Ishikawa (cell line): ENCODE measurements around the gene TXK.

Experiments used
- CEBPB ChIP-seq: IDR thresholded peaks from 2 replicates; pipeline ENCODE4 v1.6.1; 2012
- CREB1 ChIP-seq: IDR thresholded peaks from 2 replicates; pipeline ENCODE4 v1.6.1; 2012; ENCODE audit warnings: low read depth
- EP300 ChIP-seq: IDR thresholded peaks from 2 replicates; pipeline ENCODE4 v1.6.1; 2012; ENCODE audit warnings: borderline replicate concordance
- FOXM1 ChIP-seq: IDR thresholded peaks from 2 replicates; pipeline ENCODE4 v1.6.1; 2012; ENCODE audit warnings: low read depth, borderline replicate concordance
- NFIC ChIP-seq: IDR thresholded peaks from 2 replicates; pipeline ENCODE4 v1.6.1; 2012
- RAD21 ChIP-seq: IDR thresholded peaks from 2 replicates; pipeline ENCODE4 v1.6.1; 2012; ENCODE audit warnings: low read depth
- TAF1 ChIP-seq: IDR thresholded peaks from 2 replicates; pipeline ENCODE4 v1.6.1; 2012; ENCODE audit warnings: low read depth, mild to moderate bottlenecking
- TEAD4 ChIP-seq: IDR thresholded peaks from 2 replicates; pipeline ENCODE4 v1.6.1; 2012
- YY1 ChIP-seq: IDR thresholded peaks from 2 replicates; pipeline ENCODE4 v1.6.1; 2012; ENCODE audit warnings: low read depth
- ZBTB7A ChIP-seq: IDR thresholded peaks from 2 replicates; pipeline ENCODE4 v1.6.1; 2012; ENCODE audit warnings: low read depth
- TF ChIP-seq, protein P1 (sequence below): IDR thresholded peaks from 2 replicates; pipeline ENCODE4 v1.6.1; 2012; ENCODE audit warnings: low read depth, mild to moderate bottlenecking
- TF ChIP-seq, protein P2 (sequence below): IDR thresholded peaks from 2 replicates; pipeline ENCODE4 v1.6.1; 2012
- TF ChIP-seq, protein P3 (sequence below): IDR thresholded peaks from 2 replicates; pipeline ENCODE4 v1.6.1; 2012

DNA sequence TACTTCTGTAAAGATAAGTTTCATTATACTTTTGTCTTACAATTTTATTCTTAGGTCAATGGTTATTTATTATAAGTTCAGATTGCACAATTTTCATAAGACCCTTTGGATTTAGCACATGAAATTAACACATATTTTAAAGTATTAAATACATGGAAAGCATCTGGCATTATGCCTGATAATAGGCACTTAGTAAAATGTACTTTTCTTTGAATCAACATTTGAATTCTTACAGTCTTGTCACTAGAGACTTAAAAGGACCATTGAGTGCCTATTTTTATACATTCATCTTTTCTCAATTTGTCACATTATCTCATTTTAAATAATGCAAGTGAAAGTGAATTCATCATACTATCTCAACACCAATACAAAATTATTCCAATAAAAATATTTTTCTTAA lies 94.5 kb downstream of the TXK start:
- no peak for TF ChIP-seq CEBPB
- TF ChIP-seq TAF1, result no peak
- no peak for TF ChIP-seq RAD21
- TF ChIP-seq EP300, result no peak
- TF ChIP-seq YY1, result no peak
- TF ChIP-seq TEAD4, result no peak
- TF ChIP-seq, protein P1, sequence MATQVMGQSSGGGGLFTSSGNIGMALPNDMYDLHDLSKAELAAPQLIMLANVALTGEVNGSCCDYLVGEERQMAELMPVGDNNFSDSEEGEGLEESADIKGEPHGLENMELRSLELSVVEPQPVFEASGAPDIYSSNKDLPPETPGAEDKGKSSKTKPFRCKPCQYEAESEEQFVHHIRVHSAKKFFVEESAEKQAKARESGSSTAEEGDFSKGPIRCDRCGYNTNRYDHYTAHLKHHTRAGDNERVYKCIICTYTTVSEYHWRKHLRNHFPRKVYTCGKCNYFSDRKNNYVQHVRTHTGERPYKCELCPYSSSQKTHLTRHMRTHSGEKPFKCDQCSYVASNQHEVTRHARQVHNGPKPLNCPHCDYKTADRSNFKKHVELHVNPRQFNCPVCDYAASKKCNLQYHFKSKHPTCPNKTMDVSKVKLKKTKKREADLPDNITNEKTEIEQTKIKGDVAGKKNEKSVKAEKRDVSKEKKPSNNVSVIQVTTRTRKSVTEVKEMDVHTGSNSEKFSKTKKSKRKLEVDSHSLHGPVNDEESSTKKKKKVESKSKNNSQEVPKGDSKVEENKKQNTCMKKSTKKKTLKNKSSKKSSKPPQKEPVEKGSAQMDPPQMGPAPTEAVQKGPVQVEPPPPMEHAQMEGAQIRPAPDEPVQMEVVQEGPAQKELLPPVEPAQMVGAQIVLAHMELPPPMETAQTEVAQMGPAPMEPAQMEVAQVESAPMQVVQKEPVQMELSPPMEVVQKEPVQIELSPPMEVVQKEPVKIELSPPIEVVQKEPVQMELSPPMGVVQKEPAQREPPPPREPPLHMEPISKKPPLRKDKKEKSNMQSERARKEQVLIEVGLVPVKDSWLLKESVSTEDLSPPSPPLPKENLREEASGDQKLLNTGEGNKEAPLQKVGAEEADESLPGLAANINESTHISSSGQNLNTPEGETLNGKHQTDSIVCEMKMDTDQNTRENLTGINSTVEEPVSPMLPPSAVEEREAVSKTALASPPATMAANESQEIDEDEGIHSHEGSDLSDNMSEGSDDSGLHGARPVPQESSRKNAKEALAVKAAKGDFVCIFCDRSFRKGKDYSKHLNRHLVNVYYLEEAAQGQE, result no peak
- TF ChIP-seq NFIC, result no peak
- TF ChIP-seq CREB1, result no peak
- TF ChIP-seq FOXM1, result no peak
- TF ChIP-seq, protein P2, sequence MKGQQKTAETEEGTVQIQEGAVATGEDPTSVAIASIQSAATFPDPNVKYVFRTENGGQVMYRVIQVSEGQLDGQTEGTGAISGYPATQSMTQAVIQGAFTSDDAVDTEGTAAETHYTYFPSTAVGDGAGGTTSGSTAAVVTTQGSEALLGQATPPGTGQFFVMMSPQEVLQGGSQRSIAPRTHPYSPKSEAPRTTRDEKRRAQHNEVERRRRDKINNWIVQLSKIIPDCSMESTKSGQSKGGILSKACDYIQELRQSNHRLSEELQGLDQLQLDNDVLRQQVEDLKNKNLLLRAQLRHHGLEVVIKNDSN, result no peak
- TF ChIP-seq, protein P3, sequence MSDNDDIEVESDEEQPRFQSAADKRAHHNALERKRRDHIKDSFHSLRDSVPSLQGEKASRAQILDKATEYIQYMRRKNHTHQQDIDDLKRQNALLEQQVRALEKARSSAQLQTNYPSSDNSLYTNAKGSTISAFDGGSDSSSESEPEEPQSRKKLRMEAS, result no peak
- TF ChIP-seq ZBTB7A, result no peak
